HG03342 (cell line): Measurements from ENCODE around the gene HOMER1.
"Not testable (repeated sequence)": the region's sequence is repeated elsewhere in the genome, so short reads cannot be mapped to it uniquely, and the experiment has no call there.

Experiments
- ATAC-seq: cut with Tn5 transposase; IDR thresholded peaks from one replicate; pipeline ENCODE4 v1.9.1; 2021; ENCODE audit warnings: mild to moderate bottlenecking, moderate library complexity; ENCODE audit not compliant: unreplicated experiment

HOMER1 gene

DNA sequence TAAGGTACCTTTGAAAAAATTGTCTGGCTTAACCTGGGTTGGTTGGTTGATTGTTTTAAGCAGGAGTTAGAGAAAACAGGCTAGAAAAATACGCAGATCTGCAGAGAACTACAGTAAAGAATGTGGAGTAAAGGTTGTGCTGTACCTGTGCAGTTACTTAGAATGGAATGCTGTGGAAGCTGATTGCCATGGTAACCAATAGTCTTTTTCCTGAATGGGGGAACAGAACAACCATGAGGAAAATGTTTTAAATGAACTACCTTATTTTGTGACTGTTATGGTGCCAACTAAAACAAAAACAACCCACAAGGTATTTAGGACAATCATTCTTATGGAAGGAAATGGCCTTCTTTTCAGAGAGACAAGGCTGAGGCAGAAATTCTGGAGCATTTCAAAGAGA is 4.8 kb upstream of the HOMER1 start:
- ATAC-seq: no peak

DNA sequence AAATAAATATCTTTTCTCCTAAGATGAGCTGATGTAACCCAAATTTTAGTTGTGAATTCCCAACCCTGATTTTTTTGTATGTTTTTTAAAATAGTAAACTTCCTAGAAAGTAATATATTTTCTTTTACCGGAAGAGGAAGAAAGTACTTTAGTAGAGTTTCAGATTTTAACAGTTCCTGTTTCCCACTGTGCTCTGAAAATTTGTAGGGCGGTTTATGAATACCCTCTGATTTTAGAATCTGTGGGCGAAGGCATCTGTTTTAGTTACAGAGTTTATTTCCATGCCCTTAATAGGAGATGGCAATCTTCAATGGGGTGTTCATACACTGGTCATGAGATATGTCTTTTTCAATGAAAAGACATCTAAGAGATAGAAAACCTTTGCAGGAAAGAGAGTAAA is 3.7 kb upstream of the HOMER1 start:
- ATAC-seq: no peak

DNA sequence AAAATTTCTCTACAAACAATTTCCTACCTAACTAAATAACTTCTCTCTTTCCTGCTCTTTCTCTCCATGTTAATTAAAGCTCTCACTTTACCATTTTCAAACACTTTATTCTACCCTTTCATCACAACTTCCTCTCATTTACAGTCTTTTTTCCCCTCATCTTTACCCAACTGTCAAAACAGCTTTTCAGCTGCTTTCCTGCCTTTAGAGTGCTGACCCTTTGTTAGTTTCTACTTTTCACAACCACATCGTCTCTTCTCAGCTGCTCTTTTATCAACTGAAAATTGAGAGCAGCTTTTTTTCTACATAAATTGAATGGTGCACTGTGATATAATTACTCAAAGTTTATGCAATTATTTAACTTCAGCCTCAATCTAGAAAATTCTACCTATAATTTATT is 3.1 kb upstream of the HOMER1 start:
- ATAC-seq: no peak

DNA sequence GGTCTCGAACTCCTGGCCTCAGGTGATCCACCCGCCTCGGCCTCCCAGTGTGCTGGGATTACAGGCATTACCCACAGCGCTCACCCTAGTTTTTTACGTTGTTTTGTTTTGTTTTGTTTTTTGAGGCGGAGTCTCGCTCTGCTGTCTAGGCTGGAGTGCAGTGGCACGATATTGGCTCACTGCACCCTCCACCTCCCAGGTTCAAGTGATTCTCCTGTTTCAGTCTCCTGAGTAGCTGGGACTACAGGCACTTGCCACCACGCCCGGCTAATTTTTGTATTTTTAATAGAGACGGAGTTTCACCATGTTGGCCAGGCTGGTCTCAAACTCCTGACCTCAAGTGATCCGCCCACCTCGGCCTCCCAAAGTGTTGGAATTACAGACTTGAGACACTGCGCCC is 2.4 kb upstream of the HOMER1 start:
- not testable (repeated sequence) for ATAC-seq

DNA sequence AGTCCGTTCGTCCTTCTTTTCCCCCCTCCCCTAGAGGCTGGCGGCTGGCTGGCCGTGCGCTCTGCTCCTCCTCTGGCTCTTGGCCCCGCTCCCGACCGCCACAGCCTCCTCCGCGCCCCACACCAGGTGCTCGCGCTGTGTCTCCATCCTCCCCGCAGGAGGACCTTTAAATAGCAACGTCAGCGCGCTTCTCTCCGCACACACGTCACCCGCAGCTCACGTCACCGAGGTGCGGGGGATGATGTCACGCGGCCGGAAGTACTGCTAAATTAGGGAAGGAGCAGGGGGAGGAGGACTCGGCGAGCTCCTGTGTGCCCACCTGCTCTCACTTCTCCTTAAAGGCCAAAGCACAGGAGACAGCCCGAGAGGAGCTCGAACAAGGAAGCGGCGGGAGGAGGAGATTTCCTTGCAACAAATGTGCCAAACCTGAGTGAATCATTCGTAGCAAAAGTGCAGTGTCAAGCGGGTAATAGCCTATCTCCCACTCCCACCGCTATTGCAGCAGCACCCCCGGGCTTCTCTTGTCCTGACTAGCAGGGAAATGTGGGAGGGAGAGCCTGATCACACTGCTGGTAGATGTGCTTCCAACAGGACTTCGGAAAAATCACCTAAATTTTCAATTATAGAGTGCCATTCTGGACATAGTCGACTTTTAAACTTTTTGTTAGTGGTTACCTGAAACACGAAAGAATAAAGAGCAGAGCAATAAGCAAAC is 614 bp upstream of the HOMER1 start:
- peak; percentile 78 for ATAC-seq

DNA sequence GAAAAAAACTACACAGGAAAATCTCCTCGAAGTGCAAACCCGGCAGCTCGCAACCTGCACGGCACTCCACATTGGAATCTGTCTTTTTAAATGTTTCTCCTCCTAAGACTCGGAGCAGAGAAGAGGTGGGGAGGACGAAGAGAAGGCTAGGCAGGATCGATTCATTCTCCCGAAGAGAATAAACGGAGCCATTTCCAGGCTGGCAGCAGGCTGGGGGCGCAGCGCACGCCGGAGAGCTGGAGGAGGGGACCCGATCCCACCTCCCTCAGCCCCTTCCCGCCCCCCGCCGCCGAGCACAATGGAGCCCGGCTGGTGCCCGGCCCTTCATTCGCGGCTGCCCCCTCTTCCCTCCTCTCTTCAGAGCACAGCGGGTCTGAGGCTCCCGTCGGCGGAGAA is 628 bp downstream of the HOMER1 start:
- no peak for ATAC-seq

DNA sequence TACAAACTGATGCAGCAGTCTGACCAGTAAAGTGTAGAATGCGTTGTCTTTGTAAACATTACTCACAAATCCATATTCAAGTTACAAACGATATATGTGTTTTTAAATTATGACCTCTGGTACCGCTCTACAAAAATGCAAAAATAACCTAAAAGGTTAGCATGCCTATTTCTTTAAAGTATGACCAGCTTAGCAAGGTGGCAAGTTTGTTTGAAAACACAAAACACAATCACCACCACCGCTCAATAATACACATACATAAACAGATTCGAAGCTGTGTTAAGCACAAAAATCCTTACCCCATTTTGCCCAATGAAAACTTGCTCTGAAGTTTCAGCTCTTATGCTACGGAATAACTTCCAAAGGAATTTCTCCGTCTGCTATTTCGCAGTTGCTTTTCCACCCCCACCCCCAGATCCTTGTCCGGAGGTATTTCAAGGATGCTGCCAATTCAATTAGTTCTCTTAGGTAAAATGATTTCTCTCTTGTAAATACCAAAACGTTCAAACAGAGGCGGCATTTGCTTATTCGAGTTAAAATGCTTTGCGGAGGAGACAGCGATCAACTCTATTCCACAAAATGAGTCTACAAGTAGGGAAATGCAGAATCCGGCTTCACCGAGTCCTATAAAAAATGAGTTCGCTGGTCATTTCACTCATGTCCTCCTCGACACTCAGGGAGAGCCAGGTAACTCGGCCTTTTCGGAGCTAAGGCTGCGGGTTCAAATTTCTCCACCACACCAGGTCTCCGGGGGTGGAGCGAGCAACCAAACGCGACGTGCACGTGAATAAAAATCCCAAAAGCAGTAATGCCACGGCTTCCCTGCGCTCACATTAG is 1.2 kb downstream of the HOMER1 start:
- ATAC-seq: no peak

DNA sequence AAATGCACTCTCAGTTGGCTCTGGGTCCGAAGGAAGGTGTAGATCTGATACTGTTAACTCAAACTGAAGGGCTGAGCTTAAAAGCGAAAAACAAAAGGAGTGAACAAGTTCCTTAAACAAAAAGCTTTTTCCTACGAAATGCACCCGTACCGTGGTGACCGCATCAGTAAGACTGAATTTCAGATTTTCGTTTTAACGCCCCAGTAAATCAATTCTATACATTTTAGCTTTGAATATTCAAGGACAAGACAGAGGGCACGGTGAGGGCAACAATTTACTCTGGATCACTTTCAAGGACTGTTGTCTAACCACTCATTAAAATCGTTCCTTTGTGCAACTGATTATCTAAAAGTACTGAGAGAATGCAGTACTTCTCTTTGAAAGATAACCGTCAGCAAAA is 1.9 kb downstream of the HOMER1 start:
- ATAC-seq: no peak

DNA sequence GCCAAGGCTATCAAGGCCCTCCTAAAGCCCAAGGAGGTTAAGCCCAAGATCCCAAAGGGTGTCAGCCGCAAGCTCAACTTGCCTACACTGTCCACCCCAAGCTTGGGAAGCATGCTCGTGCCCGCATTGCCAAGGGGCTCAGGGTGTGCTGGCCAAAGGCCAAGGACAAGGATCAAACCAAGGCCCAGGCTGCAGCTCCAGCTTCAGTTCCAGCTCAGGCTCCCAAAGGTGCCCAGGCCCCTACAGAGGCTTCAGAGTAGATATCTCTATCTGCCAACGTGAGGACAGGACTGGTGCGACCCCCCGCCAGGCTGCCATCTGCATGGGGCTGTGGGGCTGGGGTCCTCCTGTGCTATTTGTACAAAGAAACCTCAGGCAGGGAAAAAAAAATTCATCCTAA is 3.3 kb downstream of the HOMER1 start:
- ATAC-seq: no peak

DNA sequence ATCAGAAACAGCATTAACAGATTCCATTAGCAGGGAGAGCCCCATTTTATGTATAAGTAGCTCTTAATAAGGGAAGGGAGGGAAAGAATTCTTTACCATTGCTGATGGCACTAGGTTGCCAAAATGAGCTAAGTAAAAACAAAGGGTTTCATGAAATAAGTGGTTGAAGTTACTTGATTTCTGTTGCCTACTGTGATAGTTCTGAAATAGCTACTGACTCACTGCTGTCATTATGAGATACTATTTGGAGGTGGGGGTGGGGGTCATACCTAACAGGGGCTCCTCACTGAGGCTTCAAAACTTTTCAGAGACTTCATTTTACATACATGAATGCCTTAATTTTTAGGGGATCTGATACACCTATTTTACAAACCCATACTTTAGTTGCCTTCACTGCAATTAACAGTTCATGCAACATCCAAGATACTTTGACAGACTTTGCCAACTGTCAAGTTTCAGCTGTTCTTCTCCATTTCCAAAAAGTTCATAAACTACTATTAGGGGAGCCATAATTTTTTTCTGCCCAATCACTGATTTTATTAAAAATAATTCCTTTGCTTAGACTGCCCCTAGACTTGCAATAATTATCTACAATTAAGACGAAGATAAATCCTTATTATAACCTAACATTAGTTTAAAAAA is 4.6 kb downstream of the HOMER1 start:
- ATAC-seq: no peak

DNA sequence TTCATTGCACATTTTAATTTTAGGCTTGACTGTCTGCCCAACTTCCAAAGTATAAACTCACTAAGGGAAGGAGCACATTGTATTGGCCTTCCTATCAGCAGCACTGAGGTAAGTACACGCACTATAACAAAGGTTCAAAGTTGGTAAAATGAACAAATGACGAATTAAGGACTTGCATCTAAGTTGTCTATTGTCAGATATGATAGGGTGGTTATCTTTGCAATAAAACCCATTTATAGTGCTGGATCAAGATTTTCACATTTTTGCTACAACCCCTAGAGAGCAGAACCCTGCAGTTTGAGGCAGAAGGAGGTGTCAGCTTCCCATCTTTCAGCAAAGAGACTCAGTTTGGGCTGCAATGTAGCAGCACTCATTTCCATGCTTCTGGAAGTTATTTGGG is 5.1 kb downstream of the HOMER1 start:
- no peak for ATAC-seq

DNA sequence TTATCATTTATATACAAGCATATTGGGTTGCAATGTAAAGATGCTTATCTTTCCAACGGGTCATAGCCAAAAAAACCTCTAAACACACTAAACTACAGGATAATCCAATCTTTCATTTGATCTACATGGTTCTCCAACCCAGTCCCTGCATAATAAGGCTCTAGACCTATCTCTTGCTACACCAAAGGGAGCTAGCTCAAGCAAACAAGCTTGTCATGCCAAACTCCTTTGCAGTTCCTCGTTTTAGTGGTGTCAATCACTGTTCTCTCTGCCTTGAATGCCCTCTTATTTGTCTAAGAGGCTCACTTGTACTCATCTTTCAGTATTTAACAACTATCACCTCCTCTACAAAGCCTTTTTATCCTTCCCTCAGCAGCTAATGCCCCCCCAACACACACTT is 5.6 kb downstream of the HOMER1 start:
- no peak for ATAC-seq

DNA sequence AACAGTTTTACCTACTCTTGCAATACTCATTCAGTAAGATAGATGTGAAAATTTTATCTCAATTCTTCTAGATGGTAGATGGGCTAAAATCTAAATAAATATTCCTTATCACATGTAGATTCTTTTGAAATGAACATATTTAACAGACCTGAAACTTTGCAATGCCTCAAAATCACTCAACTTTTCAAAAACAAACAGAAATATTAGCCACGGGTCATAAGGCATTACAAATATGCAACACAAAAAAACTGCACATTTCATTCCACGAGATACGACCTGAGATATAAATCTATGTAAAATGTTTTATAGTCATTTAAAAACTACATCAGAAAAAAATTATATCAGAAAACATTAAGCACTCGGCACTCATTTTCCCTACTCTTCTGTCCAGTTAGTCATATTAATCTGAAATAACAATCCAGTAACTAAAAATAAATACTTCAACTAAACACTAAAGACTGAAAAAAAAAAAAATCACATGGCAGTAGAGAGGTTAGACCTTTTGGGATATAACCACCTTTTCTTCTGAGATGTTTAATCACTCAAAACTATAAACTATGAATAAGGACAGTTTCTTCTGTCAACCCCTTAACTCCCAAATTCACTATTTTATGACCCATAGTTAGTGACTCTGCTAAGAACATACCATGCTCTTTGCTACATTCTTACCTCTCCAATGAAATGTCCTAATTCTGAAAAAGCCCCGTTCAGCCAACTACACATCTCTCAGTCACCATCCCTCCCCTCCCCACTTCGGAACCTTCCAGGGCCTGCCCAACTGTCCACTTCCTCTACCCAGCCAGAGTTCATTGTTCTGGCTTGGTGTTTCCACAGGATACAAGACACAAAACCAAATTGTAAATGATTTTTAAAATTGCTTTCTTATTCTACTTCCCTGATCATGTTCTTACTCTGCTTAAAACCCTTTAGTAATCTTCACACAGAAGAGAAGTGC is 6.4 kb downstream of the HOMER1 start:
- ATAC-seq: no peak

DNA sequence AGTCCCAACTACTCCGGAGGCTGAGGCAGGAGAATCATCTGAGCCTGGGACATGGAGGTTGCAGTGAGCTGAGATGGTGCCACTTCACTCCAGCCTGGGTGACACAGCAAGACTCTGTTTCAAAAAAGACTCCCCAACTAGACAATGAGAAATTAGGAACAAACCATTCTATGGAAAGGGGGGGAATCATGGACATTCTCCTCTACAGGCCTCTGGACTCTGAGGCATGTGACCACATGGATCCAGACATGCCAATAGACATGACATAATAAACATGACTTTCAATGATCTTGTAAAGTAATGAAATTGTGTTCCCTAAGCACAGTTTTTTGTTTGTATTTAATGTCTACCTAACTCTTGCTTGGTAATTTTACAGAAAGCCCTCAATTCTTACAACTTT is 8.8 kb downstream of the HOMER1 start:
- ATAC-seq: no peak

DNA sequence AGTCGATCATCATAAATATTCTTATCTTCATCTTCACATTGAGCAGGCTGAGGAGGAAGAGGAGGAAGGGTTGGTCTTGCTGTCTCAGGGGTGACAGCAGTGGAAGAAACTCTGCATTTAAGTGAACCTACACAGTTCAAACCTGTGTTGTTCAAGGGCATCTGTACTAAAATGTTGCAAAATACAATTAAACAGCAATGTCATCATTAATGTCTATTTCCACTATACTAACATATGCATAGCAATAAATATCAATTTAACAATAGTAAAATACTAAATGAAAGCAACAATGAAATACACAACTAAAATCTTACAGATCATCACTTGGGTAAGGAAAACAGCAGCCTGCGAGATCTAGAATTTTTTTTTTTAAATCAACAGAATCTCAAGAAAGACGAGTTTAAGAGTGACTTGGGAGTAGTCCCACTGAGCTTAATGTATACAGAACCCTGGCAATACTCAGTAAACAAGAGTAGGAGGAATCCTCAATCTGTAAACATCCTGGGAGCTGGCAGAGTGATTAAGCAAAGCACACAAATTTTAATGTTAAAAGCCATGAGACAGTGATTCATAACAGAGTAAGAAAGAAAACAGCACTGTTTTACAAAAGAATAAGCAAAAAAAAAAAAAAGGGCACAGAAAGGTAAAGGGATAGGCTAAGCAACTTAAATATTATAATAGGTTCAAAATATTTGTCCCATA is 10.0 kb downstream of the HOMER1 start:
- no peak for ATAC-seq

DNA sequence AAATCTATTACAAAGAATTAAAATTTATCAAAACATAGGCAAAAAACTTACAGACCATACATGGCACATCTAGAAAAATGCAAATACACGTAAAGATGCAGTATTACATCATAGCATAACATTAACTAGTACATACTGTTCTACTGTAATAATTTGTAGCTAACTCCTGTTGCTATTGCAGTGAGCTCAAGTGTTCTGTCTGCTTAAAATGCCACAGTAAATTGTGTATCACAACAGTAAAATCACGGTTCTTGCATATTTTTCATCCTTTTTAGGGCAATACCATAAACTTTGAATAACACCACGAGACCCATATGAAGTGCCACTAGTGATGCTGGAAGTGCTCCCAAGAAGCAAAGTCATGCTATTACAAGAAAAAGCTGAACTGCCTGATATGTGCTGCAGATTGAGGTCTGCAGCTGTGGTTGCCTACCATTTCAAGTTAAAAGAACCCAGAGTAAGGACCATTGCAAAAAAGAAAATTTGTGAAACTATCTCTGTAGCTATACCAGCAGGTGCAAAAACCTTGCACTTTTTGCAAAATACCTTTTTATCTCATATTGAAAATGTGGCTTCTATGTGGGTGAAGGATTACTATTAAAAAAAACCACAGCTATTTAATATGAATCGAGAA is 14.2 kb downstream of the HOMER1 start:
- ATAC-seq: no peak

DNA sequence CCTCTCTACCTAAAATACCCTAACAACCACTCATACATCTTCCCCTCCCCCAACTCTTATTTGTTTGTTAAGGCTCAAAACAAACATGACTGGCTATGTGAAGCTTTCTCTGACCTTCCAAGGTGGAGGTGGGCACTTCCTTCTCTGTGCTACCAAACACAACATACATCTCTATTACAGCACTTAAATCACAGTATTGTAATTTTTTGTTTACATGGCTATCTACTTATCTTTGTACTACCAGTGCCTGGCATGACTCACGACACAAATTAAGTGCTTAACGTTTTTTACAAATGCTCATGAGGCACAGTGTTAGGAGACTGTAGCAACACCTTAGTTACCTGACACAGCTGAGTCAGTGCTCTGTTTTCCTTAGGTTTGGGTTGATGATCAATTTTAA is 18.6 kb downstream of the HOMER1 start:
- ATAC-seq: no peak

DNA sequence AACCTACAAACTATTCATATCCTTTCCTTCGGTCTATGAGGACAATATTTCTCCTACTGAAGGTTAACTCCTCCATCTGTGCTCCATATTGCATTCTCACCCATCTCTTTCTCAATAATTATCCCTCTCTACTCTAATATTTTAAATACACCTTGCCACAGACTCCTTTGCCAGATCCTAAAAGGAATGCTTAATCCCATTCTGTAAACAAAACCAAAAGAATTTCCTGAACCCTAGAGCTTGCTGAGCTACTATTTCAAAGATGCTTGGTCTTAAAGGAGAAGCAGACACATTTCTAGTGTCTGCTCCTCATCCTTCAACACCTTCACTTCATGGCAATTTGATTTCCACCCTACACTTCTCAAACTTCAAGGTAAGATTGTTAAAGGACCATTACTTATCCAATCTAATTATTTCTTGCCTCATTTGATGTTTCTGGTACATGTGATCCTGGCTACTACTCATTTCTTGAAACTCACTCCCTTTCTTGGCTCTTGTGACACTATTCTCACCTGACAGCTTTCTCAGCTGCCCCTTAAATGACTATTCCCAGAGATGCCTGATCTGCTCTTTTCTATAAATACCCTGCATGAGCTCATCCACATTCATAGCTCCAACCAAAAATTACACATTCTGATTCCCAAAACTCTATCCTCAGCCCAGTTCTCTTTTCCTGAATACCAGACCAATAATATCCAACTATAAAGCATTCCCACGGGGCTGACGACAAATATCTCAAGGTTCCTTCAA is 20.2 kb downstream of the HOMER1 start:
- no peak for ATAC-seq

DNA sequence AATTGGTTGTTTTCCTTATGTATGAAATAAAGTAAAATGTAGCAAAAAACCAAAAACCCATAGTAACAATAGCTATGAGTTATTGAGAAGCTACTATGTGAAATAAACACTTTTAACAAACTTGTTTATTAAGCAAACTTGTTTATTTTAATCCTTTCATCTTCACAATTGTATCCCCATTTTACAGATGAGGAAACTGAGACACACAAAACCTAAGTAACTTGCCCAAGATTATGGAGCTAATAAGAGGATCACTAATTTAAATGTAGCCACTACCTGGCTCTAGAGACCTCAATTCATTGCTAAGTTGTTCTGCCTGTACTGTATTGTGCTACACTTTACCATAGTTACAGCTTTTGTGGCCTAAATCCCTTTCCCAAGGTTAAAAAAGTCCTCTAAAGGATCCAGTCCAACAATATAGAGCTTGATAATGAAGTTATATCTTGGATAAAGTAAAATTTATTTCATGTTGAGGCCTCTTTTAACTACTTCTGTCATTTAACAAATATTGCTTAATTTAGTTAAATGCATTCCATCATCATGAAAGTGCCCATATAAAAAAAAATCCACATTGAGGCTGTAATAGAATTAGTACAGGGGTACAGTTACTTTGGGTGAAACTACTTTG is 22.1 kb downstream of the HOMER1 start:
- ATAC-seq: no peak
